Psoas muscle (tissue), 8 donors: ENCODE data around the gene ACAP3. TPM values are rescaled to one million over a fixed set of nuclear protein-coding genes. Genes with fewer than 3 reads are reported as not detected.

Experiments
- ATAC-seq, 4 donors: fragments of 200-7000 bp; cut with Tn5 transposase; one replicate each; pipeline ENCODE4 v1.9.1; 2020; ENCODE audit warnings: moderate library complexity in 3 of 4, mild to moderate bottlenecking in 2 of 4
- DNase-seq, 2 donors: peaks; one replicate each; pipeline ENCODE4 v3.0.0-alpha.2; 2020
- H3K27ac ChIP-seq: fragments of 200-600 bp; one replicate; pipeline ENCODE4 v1.8.0; 2022
- H3K27me3 ChIP-seq, 3 donors: fragments of 200-600 bp in 1 of 3; one replicate each; pipeline versions ENCODE4 v1.6.1 to v1.8.0; 2013 to 2022; ENCODE audit warnings: low read length in 2 of 3, mild to moderate bottlenecking in 2 of 3, moderate library complexity in 1 of 3; ENCODE audit not compliant: insufficient read depth in 3 of 3
- H3K36me3 ChIP-seq, 2 donors: fragments of 200-600 bp in 1 of 2; one replicate each; pipeline versions ENCODE4 v1.6.1 to v1.8.0; 2013 to 2022; ENCODE audit warnings: low read depth in 1 of 2, mild to moderate bottlenecking in 1 of 2, moderate library complexity in 1 of 2; ENCODE audit not compliant: insufficient read depth in 1 of 2
- H3K4me1 ChIP-seq: fragments of 200-600 bp; one replicate; pipeline ENCODE4 v1.8.0; 2022
- H3K4me3 ChIP-seq: fragments of 200-600 bp; one replicate; pipeline ENCODE4 v1.8.0; 2022; ENCODE audit warnings: mild to moderate bottlenecking
- H3K9me3 ChIP-seq: fragments of 200-600 bp; one replicate; pipeline ENCODE4 v1.8.0; 2022
- WGBS, 3 donors: extraction: QIAGEN DNeasy Blood & Tissue Kit; methylation state at CpG; one replicate each; pipeline versions ENCODE4 v1.1.6 to v1.1.7; 2013; 5-methylcytosine and 5-hydroxymethylcytosine counted together
- intact Hi-C, 2 donors: fragments of 100-400 bp; cut with DNase I; formaldehyde crosslinking; loops; one replicate each; pipeline versions ENCODE4 v1.11.0 to v1.14.2; 2022
- polyA plus RNA-seq, 3 donors: library from polyadenylated mRNA; stranded (reverse); fragments of 200-250 nt; gene quantifications; one replicate each; pipeline ENCODE4 v1.2.3, GENCODE V29; 2013
- total RNA-seq, 4 donors: library from RNA; stranded (reverse); fragmentation: NEBNext Ultra II Directional in 2 of 4; extraction: Animal tissue kit (Norgen Biotek cat#: 25700) in 2 of 4; gene quantifications; one replicate each; pipeline versions ENCODE4 v1.2.1 to v1.2.4, GENCODE V29; 2021 to 2023
- TF ChIP-seq, protein P1 (sequence below): fragments of 200-600 bp; IDR thresholded peaks from one replicate; pipeline ENCODE4 v1.8.0; 2022; ENCODE audit warnings: antibody characterized with exemption
- donor health status: healthy with polysubstance abuse.
- donor health status: DM: no; HTN: no; CAD: no; lungs with moderate emphysema.
- donor health status: Bipolar disorder and iron deficiency.
- donor health status: healthy.
- donor health status: DM: yes; HTN: yes; CAD: no.
- donor health status: DM: no; HTN: no; CAD: no.
- donor health status: DM: no; HTN: no; CAD: no.
- donor health status: DM: yes; HTN: yes; CAD: no.

ACAP3 gene
- total and polyA plus RNA-seq, 7 donors, result 14.7 to 32.0 (median 23.7) TPM

DNA sequence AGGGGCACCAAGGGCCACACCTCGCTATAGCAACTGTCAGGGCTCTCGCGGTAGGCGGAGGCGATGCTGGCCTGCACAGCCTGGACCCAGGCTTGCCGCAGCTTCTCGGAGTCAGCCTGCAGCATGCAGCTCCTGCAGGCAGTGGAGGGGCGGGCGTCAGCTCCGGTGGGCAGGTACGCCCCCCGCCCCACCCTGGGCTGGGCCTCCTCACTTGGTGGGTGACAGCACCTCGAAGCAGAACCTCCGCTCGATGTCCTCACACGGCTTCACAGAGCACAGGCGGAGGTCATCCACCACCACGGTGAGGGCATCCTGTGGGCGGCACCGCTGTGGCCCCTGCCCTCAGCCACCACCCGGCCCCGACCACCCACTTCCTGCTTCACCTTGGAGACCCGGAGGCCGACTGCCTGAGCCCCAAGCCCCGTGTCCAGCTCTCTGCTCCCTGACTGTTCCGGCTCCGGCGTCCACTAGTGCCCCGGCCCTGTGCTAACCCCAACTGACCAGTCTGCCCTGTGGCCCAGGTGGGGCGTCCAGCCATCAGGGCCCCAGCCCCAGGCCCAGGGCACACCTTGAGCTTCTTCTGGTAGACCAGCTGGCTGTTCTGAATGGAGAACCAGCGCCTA is 9.8 kb downstream of the ACAP3 start:
- DNase-seq (no peak), ATAC-seq (no peak)
- no peak overlapping the region for H3K4me3 ChIP-seq
- no peaks in the 10 kb centered on the region for H3K4me1 ChIP-seq
- H3K27ac ChIP-seq, result no peak overlapping the region
- no peaks in the 10 kb centered on the region for H3K27me3 ChIP-seq
- peaks cover 0 to 40% of the 10 kb centered on the region in 2 donors for H3K36me3 ChIP-seq
- WGBS, 3 donors, result 91 to 93% (median 92%) methylated on average over 21 to 31 of the region's 31 CpGs
- intact Hi-C loops, result no loop called here
- TF ChIP-seq, protein P1, sequence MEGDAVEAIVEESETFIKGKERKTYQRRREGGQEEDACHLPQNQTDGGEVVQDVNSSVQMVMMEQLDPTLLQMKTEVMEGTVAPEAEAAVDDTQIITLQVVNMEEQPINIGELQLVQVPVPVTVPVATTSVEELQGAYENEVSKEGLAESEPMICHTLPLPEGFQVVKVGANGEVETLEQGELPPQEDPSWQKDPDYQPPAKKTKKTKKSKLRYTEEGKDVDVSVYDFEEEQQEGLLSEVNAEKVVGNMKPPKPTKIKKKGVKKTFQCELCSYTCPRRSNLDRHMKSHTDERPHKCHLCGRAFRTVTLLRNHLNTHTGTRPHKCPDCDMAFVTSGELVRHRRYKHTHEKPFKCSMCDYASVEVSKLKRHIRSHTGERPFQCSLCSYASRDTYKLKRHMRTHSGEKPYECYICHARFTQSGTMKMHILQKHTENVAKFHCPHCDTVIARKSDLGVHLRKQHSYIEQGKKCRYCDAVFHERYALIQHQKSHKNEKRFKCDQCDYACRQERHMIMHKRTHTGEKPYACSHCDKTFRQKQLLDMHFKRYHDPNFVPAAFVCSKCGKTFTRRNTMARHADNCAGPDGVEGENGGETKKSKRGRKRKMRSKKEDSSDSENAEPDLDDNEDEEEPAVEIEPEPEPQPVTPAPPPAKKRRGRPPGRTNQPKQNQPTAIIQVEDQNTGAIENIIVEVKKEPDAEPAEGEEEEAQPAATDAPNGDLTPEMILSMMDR, result no peak
- H3K9me3 ChIP-seq, result no peaks in the 10 kb centered on the region

DNA sequence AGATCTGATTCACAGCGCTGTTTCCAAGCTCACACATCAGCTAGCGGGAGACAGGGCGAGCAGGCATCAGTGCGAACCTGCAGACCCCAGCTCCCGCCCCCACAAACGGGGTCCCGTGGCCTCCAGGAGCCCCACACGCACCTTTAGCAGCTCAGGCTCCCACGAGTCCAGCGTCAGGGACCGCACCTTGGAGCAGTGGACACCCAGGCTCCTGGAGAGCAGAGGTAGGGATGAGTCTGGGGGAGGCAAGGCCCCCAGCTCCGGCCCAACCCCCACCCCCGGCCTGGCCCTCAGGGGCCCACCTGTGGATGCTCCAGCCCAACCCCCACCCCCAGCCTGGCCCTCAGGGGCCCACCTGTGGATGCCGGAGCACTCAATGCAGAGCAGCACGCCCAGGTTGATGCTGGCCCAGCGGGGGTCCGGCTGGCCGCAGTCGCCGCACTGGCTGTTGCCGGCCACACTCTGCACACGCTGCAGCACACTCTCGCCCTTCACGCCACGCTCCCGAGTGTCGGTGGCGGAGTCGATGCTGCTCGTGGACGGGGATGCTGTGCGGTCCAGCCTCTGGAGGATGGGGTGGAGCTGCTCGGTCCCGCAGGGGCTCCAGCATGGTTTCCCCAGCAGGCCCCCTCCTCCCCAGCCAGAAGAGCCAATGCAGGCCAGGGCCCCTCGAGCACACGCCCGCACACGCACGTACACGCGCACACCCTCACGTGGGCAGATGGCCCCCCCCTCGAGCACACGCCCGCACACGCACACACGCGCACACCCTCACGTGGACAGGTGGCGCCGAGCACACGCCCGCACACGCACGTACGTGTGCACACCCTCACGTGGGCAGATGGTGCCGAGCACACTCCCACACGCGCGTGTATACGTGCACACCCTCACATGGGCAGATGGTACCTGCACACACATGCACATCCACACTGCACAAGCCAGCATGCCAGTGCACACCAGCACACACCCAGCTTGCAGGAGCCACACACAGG is 11.4 kb downstream of the ACAP3 start:
- DNase-seq, result no peak
- no peak for ATAC-seq
- Histone ChIP-seq H3K27me3 (no peaks in the 10 kb centered on the region), H3K36me3 (peaks cover 0 to 40% of the 10 kb centered on the region in 2 donors), H3K9me3 (no peaks in the 10 kb centered on the region), H3K27ac (no peak overlapping the region), H3K4me3 (no peak overlapping the region), H3K4me1 (no peaks in the 10 kb centered on the region)
- TF ChIP-seq, protein P1, result no peak
- 93% methylated on average over 50 to 62 of the region's 62 CpGs for WGBS, 3 donors
- intact Hi-C loops, result no loop called here

- peaks cover 0 to 38% of the 10 kb centered on the region in 2 donors for H3K36me3 ChIP-seq
Observed at GRCh38 chr1:1295154-1295923, 12.4 kb downstream of the ACAP3 start.

GRCh38 chr1:1294250-1294890 is 13.4 kb downstream of the ACAP3 start:
- intact Hi-C loops, result loop anchor here in 1 of 2 donors (5.0 kb wide), 2 partner anchors 262 to 312 kb away; partner anchors contain the start of gene PERM1
- Histone ChIP-seq H3K36me3 (peaks cover 0 to 37% of the 10 kb centered on the region in 2 donors), H3K27ac (no peak overlapping the region), H3K4me3 (no peak overlapping the region), H3K27me3 (no peaks in the 10 kb centered on the region), H3K9me3 (no peaks in the 10 kb centered on the region), H3K4me1 (no peaks in the 10 kb centered on the region)
- DNase-seq, result peak in 1 of 2 donors; percentile 15
- TF ChIP-seq, protein P1, result no peak
- ATAC-seq, result no peak
- 89 to 91% (median 90%) methylated on average over 46 to 58 of the region's 58 CpGs for WGBS, 3 donors

More at GRCh38 chr1:1295154-1295923, 12.4 kb downstream of the ACAP3 start:
- Histone ChIP-seq H3K4me3 (no peak overlapping the region), H3K9me3 (no peaks in the 10 kb centered on the region), H3K27ac (no peak overlapping the region), H3K27me3 (no peaks in the 10 kb centered on the region), H3K4me1 (no peaks in the 10 kb centered on the region)
- DNase-seq (no peak), ATAC-seq (no peak)
- TF ChIP-seq, protein P1, result no peak
- WGBS, 3 donors, result 93 to 95% (median 93%) methylated on average over 30 to 35 of the region's 35 CpGs
- intact Hi-C loops, result no loop called here
